CD4-positive, alpha-beta T cell treated with Interleukin-15 for 4 hours (primary cell): ENCODE measurements around the gene ARFGAP3.
A peak's percentile ranks its signal among the peaks of the same experiment; 100 is the strongest.

ENCODE experiments used
- DNase-seq: peaks from one replicate; pipeline ENCODE4 v3.0.0-alpha.2; 2020; ENCODE audit warnings: low spot score

ARFGAP3 gene, protein sequence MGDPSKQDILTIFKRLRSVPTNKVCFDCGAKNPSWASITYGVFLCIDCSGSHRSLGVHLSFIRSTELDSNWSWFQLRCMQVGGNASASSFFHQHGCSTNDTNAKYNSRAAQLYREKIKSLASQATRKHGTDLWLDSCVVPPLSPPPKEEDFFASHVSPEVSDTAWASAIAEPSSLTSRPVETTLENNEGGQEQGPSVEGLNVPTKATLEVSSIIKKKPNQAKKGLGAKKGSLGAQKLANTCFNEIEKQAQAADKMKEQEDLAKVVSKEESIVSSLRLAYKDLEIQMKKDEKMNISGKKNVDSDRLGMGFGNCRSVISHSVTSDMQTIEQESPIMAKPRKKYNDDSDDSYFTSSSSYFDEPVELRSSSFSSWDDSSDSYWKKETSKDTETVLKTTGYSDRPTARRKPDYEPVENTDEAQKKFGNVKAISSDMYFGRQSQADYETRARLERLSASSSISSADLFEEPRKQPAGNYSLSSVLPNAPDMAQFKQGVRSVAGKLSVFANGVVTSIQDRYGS

DNA sequence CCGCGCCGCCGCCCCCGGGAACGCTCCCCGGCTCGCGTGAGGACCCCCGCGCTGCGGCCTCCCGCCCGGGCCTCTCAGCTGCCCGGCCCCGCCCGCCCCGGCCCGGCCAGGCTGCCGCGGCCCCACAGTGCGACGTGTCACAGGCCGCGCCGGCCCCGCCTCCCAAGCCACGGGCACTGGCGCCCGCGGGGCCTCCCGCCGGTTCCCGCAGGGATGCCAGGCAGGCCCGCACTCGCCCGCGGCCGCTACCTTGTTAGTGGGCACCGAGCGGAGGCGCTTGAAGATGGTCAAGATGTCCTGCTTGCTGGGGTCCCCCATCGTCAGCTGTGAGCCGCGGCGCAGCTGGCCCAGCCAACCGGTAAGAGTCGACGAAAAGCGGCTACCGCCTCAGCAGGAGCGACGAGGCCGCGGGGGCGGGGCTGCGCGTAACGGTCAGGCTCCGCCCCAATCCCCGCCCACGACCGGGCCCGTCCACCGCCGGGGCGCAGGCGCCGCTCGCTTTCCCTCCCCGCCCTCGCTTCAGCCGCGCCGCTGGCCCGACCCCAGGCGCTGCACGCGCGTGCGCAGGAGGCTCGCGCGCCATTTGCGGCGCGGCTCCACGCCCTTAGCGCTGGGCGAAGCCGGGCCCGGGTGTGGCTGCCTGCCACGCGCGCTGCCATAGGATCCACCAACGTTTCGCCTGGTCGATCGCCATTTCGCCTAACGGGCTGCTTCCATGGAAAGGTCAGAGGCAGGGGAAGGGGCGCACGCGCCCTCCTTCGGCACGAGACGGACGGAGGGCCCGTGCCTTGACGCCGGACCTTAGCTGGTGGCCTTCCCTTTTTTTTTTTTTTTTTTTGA is at the start of gene ARFGAP3:
Gene ARFGAP3 (minus strand): TSS at position 409 of the 840 bp plus-strand sequence. CDS start 91 bp downstream, at position 318.
- DNase-seq, result peak; percentile 94

DNA sequence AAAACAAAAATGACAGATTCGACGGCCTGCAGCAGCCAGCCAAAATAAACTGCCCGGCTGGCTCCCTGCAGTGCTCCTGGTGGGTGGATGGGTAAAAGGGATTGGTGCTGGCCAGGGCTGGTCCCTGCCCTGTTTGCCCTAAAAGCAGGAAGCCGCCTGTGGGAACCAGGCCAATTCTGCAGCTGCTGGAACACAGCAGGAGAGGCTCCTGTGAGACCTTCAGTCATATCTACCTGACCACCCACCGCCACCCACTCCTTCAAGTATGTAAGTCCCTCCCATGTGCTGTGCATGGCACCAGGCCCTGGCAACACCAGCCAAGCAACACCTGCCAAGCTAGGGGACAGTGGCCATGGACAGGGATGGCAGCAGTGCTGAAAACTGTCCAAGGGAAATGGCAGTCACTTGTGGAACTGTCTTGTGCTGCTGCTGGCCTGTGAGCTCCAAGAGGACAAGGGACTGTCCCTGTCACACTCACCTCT is 48.7 kb upstream of the ARFGAP3 start:
- DNase-seq, result no peak

DNA sequence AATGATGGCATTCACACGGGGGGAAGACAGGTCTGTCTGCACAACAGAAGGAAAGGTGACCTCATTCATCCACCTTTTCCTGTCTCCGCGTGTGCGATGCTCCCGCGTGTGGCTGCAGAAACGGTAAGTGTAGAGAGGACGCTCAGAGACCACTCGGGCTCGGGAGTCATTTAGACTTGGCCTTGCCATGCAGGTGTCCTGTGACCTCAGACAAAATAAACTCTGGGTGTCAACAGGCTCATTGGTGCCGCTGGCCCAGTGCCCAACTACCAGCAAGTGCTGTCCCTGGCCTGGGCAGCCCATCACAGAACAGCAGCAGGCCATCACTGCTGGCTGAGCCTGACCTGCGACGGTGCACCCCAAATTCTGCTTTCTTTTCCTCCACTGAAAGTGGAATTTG is 48.1 kb upstream of the ARFGAP3 start:
- no peak for DNase-seq

DNA sequence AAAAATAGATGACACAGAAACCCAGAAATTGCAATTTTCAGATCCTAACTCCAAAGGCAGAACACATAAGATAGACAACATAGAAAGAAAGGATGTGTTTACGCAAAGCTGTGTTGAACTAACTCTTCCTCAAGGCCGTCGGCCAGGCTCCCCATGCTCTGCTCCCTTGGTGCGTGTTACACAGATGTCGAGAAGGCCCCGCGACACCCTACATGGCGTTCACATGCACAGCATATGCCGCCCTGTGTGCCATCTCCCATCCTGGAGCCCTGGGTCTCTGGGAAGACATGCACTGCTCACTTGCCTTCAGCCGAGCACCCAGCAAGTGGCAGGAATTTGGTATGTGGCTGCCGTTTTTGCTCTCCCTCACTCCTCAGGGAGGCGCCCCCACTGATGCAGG is 47.0 kb upstream of the ARFGAP3 start:
- DNase-seq, result no peak

DNA sequence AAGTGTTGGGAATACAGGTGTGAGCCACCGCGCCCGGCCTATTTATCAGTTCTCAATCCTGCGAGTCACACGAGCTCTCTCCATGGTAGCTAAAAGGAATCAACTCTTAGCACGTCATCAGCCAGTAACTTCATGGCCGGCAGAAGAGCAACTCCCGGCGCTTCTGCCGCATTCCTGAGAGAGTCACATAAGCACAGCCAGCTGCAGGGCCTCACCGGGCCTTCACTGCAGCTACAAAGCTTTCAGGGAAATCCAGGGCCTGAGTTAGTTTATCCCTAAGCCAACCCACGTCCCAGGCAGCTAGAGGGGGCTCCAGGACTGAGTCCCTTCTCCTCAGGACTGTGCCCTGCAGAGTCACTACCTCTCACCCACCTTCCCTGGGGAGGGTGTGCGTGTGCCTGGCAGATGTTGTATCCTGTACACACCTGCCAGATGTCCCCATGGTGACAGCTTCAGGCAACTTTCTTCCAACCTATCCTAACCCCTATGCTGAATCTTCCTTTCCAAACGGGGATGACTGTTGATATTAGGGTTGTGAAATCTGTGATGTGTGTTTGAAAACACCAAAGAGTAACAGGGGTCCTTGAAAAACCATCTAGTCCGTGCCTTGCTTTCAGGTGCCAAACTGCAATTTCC is 45.9 kb upstream of the ARFGAP3 start:
- no peak for DNase-seq

DNA sequence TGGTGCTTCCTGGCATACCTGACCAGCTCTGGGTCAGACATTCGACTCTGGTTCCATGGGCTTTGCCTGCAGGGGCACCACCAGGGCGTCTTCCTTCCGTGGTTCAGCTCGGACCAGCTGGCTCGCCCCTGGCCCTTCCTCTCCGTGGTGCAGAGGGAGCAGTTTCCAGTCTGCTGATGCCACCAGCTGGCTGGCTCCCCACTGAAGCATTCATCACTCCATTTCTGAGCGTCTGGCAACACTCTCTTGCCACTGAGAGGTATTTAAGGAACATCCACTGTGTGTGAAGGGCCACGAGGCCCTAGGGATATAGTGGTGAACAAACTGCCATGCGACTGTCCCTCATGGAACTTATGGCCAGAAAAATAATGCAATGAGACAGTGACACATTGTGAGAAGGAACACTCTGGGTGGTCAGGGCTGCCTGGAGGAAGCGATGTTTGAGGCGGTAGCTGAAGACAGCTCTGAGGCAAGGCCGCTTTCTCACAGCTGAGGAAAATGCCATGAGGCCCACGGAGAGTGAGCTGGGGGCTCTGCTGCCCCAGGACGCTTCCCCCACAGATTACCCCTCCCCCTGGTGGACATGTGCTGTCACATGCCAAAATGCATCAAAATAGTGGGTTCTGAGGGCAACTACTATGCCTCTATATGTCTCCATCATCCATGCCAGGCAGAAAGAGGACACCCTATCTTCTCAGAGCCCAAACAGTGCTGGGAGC is 44.9 kb upstream of the ARFGAP3 start:
- DNase-seq, result no peak

DNA sequence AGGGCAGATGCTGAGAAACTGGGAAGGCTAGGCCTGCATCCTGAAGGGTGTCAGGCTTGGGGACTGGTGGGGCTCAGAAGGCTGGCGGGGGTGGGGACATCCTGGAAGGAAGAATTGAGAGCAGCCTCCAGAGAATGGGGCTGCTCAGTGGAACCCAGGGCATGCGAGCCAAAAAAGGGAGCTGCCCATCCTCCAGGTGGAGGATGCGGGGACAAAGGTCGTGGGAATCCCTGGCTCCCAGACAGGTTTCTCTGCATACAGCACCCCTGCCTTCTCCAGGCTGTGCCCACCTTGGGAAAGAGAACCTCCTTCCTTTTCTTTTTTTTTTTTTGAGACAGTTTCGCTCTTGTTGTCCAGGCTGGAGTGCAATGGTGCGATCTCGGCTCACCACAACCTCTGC is 40.9 kb upstream of the ARFGAP3 start:
- no peak for DNase-seq

DNA sequence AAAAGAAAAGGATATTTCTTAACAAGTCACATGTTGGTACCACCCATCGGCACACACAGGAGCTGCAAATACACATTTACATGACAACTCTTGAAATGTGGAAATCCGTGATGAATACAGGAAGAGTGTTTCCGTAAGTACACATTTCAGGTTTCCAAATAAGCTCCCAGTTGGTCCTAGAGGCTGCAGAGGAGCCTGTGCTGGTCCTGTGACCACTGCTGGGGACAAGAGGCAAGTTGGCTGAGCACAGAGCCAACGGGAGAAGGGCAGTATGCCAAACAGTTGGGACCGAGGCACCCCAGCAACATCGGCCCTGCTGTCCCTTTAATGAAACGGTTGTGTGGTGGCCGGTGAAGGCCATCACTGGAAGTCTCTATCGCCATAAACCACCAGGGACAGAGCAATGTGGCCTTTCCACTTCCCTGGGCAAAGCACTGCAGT is 38.5 kb upstream of the ARFGAP3 start:
- DNase-seq, result no peak

DNA sequence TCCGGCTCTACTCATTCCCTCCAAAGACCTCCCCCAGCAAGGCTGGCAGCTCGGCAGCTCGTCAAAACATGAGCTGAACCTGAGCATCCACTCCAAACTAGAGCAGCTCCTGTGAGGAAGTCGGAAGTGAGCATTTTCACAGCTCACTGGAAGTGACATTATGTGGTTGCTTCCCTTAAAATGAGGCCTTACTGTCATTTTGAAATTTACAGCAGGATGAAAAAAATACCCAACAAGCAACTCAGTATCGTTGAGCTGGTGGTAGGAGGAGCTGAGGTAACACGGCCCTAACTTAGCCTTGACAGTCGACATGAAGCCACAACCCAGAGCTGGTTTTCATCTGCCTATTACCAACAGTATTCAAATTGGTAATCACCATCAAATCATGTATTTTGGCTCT is 38.0 kb upstream of the ARFGAP3 start:
- DNase-seq, result peak; percentile 28

DNA sequence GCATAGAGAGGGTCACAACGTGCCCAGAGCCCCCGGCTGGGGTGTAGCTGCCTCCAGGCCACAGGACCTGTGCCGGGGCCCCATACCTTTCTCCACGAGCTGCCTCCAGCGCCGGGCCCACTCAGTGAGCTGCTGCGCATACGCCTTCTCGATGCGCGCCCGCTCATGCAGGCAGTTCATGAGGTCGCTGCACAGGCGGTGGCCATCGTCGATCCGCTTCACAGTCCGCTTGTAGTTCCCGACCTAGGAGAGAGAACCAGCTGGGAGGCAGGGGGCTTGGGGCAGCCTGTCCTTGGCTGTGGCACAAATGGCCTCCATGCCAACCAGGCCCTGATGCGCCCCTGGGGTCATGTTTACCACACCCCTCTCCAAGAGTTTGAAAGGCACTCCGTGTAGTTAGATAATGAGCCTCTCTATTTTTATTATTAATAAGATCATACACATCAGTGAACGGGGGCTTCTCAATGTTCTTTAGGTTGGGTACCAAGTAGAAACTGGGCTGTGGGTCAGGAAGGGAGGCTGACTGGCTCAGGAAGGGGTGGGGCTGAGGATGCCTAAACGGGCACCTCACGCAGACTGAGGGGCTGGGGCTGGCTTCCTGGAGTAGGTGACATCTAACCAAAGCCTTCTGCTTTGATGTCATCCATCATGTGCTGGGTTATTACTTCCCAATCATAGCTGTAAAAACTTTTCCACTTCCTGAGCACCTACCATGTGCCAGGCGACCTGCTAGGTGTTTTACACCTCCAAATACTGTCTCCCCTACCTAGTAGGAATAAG is 36.5 kb upstream of the ARFGAP3 start:
- DNase-seq, result peak; percentile 20

DNA sequence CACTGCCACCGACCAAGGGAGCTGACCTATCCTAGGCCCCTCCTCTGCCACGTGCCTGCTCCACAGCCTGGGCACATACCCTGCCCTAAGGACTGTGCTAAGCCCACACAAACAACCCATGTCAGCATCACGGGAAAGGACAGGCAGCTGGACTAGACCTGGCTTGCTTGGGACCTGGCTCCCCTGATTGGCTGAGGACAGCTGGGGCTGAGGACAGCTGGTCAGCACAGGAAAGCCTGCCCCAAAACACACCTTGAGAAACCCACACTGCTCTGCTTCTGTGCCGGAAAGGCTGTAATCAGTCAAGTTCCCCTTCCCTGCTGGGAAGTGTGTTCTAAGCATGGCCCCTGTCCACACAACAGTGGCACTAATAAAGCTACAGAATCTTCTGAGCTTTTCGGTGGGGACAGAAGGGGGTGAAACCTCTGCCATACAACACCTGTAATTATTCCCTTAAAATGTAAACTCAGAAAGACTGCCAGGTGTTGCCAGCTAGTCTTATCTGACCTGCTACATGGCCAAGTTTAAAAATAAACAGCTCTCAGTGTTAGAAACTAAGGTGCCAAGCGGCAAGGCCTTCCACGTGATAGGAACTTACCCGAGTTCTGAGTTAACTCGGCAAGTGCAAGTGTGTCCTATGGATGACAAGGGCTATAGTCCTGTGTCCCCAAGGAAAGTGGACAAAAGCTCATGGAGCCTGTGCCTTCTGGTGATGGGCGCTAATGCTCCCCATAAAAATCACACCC is 35.7 kb upstream of the ARFGAP3 start:
- no peak for DNase-seq

DNA sequence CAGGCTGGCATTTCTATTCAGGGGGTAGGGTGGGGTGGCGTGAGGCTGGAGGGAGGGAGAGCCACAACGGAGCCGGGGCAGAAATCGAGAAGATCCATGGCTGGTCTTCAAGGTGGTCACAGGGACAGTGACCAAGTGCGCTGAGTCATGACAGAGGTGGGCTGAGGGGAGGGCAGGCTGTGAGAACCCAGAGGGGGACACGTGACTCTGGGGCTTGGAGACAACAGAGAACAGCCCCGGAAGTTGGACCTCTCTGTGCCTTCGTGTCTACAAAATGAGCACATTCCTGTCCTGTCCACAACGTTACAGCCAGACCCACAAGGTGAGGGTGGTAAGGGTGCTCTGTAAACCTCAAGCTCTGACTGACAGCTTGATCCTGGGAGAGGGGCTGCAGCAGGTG is 35.1 kb upstream of the ARFGAP3 start:
- DNase-seq, result no peak

DNA sequence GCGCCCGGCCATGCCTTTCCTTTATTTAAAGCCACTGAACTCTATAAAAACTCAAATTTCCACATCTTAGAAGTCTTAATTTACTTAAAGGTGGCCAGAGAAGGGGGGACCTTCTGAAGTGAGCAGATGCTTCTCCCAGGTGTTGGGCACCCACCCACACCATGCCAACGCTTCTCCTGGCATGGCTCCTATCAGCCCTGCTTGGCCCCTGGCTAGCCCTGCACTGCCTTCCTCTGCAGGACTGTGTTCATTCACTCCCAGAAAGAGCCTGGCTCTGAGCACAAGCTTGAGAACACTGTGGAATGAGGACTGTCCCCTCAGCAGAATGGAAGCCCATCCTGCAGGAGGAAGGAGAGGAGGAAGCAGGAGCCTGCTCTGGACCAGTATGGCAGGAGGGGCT is 34.6 kb upstream of the ARFGAP3 start:
- no peak for DNase-seq

DNA sequence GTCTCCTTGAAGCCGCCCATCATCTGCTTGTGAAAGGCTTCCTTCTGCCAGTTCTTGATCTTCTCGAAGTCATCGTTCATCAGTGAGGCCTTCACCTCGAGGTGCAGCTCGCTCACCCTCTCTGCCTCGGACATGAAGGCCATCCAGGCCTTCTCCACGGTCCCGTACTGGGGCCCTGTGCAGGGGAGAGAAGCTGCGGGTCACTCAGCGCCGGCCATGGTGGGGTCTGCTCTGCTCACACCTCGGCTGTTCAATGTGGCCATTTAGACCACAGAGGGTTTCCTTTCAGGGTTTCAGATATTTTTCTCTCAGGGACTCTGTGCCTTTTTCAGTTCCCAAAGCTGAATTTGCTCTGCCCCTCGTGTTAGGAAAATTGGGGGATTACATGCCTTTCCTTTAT is 33.9 kb upstream of the ARFGAP3 start:
- DNase-seq, result no peak

DNA sequence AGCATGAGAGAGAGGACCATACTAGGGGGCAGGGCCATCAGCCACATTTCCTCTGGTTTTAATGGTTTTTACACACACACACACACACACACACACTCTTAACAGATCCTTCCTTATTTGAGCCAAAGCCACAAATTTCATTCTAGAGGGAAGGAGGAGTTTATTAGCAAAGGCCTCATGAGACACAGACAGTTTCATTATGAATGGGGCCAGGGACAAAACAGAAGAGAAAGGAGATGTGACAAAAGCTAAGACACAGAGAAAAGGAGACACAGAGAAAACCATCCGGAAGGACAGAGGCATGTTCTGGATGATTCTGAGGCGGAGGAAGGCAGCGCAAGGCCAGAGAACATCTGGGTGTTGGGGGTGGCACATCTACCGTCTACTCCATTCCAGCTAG is 32.2 kb upstream of the ARFGAP3 start:
- no peak for DNase-seq

DNA sequence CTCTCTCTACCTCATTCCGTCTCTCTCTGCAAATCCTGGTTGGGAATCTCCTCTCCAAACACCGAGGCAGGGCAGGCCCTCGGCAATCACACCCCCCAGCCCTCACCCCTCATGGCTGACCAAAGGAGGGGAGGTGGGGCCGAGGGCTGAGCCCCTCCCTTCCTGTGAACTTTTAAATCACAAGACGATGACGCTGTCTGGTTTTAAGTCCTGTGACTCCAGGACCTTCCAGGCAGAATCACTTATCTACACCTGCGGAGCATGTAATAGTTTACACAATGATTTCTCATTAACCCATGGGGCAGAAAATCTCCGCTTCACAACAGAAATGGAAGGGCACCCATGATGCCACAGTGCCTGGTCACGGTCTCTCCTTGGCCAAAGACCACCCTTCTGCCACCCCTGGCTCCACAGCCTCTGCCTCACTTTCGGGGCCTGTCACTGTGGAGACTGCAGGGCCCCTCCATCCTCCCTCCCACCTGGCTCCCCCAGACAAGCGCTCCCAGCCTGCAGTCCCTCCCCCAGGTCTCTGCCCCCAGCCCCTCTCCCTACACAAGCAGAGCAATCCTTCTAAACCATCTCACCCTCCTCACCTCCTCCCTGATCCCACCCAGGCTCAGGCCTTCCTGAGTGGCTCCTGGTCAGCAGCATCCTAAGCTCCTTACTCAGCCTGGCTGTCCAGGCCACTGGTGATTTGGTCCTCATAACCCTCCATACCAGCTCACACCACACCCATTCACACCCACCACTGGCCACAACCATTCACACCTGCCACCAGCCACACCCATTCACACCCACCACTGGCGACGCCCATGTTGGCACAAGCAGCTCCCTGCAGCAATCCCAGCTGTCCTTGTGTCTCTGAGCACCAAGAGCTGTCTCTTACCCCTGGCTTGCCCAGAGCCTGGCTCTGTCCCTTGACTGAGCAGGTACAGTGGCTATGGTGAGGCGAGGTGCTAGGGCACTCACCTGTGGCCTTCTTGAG is 30.7 kb upstream of the ARFGAP3 start:
- no peak for DNase-seq

DNA sequence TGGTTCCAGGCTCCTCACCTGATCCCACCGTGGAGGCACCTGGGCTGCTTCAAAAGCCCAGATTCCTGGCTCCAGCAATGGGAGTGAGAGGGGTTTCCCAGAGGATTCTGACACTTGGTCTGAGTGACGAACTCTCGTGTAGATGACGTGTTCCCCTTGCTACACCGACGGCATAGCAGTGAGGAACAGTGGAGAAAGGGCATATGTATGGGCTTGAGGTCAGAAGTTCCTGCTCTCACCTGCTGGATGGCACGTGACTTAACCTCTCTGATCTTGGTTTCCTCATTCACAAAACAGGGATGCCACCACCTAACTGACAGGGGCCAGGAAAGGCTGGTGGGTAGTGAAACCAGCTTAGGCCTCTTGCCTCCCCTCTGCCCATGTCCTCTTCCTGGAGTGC is 30.0 kb upstream of the ARFGAP3 start:
- DNase-seq, result no peak

DNA sequence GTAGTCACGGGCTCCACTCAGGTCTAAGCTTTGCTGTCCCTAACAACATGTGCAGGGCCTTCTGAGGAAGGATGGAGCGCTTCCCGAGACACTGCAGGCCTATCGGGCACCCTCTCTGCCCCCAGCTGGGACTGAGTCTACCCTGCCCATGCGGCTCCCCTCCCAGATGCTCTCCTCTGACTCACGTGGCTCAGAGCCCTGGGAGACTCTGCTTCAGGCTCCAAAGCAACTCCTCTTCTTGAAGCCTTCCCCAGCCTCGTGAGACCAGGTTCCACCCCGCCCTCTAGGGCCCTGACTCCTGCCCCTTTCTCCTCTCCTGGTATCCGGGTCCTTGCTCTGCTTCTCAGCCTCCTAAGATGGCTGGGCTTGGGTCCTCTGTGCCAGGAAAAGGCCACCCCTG is 28.4 kb upstream of the ARFGAP3 start:
- DNase-seq, result no peak
